ENCODE data around the gene CAPN3.

- TF ChIP-seq, protein P1, sequence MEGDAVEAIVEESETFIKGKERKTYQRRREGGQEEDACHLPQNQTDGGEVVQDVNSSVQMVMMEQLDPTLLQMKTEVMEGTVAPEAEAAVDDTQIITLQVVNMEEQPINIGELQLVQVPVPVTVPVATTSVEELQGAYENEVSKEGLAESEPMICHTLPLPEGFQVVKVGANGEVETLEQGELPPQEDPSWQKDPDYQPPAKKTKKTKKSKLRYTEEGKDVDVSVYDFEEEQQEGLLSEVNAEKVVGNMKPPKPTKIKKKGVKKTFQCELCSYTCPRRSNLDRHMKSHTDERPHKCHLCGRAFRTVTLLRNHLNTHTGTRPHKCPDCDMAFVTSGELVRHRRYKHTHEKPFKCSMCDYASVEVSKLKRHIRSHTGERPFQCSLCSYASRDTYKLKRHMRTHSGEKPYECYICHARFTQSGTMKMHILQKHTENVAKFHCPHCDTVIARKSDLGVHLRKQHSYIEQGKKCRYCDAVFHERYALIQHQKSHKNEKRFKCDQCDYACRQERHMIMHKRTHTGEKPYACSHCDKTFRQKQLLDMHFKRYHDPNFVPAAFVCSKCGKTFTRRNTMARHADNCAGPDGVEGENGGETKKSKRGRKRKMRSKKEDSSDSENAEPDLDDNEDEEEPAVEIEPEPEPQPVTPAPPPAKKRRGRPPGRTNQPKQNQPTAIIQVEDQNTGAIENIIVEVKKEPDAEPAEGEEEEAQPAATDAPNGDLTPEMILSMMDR (IDR thresholded peaks at IDR 0.05), result no peak
- no peak for TF ChIP-seq POLR2A (IDR thresholded peaks at IDR 0.05)
Measured at GRCh38 chr15:42409011-42409410, 49.7 kb downstream of the CAPN3 start.
